PFSK-1 (cell line): ENCODE data around the gene GMPR2.

ENCODE experiments used
- FOXP2 ChIP-seq: optimal IDR thresholded peaks from 2 replicates; pipeline ENCODE3; 2011; ENCODE audit warnings: borderline replicate concordance, control low read depth, inconsistent platforms; ENCODE audit not compliant: insufficient read depth; ENCODE audit errors: extremely low read length, extremely low read depth
- POLR2AphosphoS5 ChIP-seq: IDR thresholded peaks from 2 replicates; pipeline ENCODE4 v1.6.1; 2012; ENCODE audit warnings: low read depth, mild to moderate bottlenecking, control low read depth, low read length, moderate library complexity
- REST ChIP-seq, 2 experiments: IDR thresholded peaks; 2 replicates each; pipeline versions ENCODE4 v1.6.1 to v1.8.0; 2011 to 2012; ENCODE audit warnings: low read depth in 2 of 2, low read length in 2 of 2, control low read depth in 1 of 2, inconsistent platforms in 1 of 2, mild to moderate bottlenecking in 1 of 2, moderate library complexity in 1 of 2; ENCODE audit not compliant: insufficient read depth in 1 of 2
- SIN3A ChIP-seq: IDR thresholded peaks from 2 replicates; pipeline ENCODE4 v1.6.1; 2012; ENCODE audit warnings: mild to moderate bottlenecking, low read length, moderate library complexity, borderline replicate concordance; ENCODE audit not compliant: insufficient read depth
- TAF1 ChIP-seq: IDR thresholded peaks from 2 replicates; pipeline ENCODE4 v1.6.1; 2012; ENCODE audit warnings: low read length, control low read depth, borderline replicate concordance; ENCODE audit not compliant: insufficient read depth

GMPR2 gene

GRCh38 chr14:24278424-24278823 is 45.7 kb downstream of the GMPR2 start:
- TF ChIP-seq REST (IDR thresholded peaks at IDR 0.05; ENCODE audit: insufficient read depth in 1 of 2, low read depth in 2 of 2, low read length in 2 of 2) (no peak), FOXP2 (no peak), POLR2AphosphoS5 (no peak), TAF1 (no peak), SIN3A (no peak)

GRCh38 chr14:24279301-24280186 is 46.8 kb downstream of the GMPR2 start:
- TF ChIP-seq SIN3A (no peak), POLR2AphosphoS5 (no peak), TAF1 (no peak), REST (IDR thresholded peaks at IDR 0.05; ENCODE audit: insufficient read depth in 1 of 2, low read depth in 2 of 2, low read length in 2 of 2) (no peak), FOXP2 (no peak)

- TF ChIP-seq TAF1 (no peak), SIN3A (no peak), POLR2AphosphoS5 (no peak), FOXP2 (no peak)
Measured at GRCh38 chr14:24280797-24281460, 48.2 kb downstream of the GMPR2 start.

DNA sequence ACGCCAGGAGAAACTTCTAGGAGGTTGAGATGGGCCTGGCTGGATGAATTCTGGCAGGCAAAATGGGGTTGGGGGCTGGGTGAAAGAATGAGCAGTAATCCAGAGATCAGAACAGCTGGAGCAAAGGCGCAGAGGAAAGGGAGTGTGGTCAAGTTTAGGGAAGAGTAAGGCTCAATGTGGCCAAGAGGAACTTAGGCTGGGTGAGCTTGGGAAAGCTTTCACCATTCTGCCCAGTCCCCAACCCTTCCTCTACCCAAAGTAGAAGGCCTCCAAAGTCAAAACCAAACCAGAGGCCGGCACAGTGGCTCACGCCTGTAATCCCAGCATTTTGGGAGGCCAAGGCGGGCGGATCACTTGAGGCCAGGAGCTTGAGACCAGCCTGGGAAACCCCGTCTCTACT is 48.9 kb downstream of the GMPR2 start:
- no peak for TF ChIP-seq REST (IDR thresholded peaks at IDR 0.05; ENCODE audit: insufficient read depth in 1 of 2, low read depth in 2 of 2, low read length in 2 of 2)
- no peak for TF ChIP-seq FOXP2
- TF ChIP-seq TAF1 = no peak
- no peak for TF ChIP-seq SIN3A
- TF ChIP-seq POLR2AphosphoS5 = no peak

- TF ChIP-seq SIN3A = no peak
- TF ChIP-seq POLR2AphosphoS5 = no peak
- TF ChIP-seq TAF1 = no peak
- TF ChIP-seq FOXP2 = no peak
- no peak for TF ChIP-seq REST (IDR thresholded peaks at IDR 0.05; ENCODE audit: insufficient read depth in 1 of 2, low read depth in 2 of 2, low read length in 2 of 2)
Measured at GRCh38 chr14:24282736-24283135, 50.0 kb downstream of the GMPR2 start.
